Tibial artery (tissue), 4 donors: ENCODE measurements around the gene IGSF5.
A peak's percentile ranks its signal among the peaks of the same experiment; 100 is the strongest.

Experiments
- DNase-seq, 2 donors: peaks; one replicate each; pipeline ENCODE4 v3.0.0-alpha.2; 2019
- H3K27ac ChIP-seq, 2 donors: fragments of 200-600 bp; sonication (generic) in 1 of 2; 1 replicate in 1 of 2; 2 replicates in 1 of 2; pipeline ENCODE4 v1.5.1; 2018 to 2019; ENCODE audit warnings: mild to moderate bottlenecking in 1 of 2
- H3K27me3 ChIP-seq, 2 donors: fragments of 200-600 bp; sonication (generic) in 1 of 2; one replicate each; pipeline versions ENCODE4 v1.5.1 to v1.6.0; 2016 to 2019
- H3K36me3 ChIP-seq, 3 donors: fragments of 200-600 bp; sonication (generic) in 2 of 3; one replicate each; pipeline ENCODE4 v1.5.1; 2016 to 2019; ENCODE audit warnings: mild to moderate bottlenecking in 2 of 3
- H3K4me1 ChIP-seq, 4 donors: fragments of 200-600 bp; sonication (generic) in 2 of 4; 1 replicate in 3 of 4; 2 replicates in 1 of 4; pipeline ENCODE4 v1.5.1; 2016 to 2019
- H3K4me3 ChIP-seq, 2 donors: fragments of 200-600 bp; sonication (generic) in 1 of 2; 1 replicate in 1 of 2; 2 replicates in 1 of 2; pipeline ENCODE4 v1.5.1; 2018 to 2019; ENCODE audit warnings: mild to moderate bottlenecking in 2 of 2
- H3K9me3 ChIP-seq, 3 donors: fragments of 200-600 bp; sonication (generic) in 1 of 3; one replicate each; pipeline ENCODE4 v1.5.1; 2016 to 2019
- CTCF ChIP-seq, 2 experiments: fragments of 200-600 bp in 1 of 2; fragments of 450-650 bp in 1 of 2; IDR thresholded peaks; one replicate each; pipeline ENCODE4 v1.5.1; 2017 to 2019; ENCODE audit warnings: antibody characterized with exemption in 2 of 2, mild to moderate bottlenecking in 1 of 2, moderate library complexity in 1 of 2
- intact Hi-C: fragments of 100-400 bp; cut with DNase I; formaldehyde crosslinking; loops from one replicate; pipeline ENCODE4 v1.15.0; 2023; ENCODE audit warnings: low total_unique reads

The IGSF5 gene

DNA sequence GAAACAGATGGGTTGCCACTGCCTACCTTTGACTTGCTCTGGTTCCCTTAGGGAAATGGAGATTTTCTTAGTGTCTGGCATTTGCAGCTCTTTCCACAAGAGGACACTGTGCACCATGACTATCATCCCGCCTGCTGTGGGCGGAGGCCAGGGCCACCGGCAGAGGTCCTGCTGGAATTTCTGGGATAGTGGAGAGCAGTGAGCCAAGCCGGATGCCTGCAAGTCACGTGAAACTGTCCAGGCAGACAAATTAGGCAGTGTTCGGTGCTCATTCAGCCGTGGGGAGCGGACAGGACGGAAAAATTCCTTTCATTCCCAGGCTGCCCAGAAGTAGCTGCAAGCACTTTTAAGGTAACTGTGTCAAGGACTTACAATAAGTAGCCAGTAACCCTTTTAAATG lies 43.4 kb downstream of the IGSF5 start:
- H3K36me3 ChIP-seq: no peaks in the 10 kb centered on the region
- H3K9me3 ChIP-seq: no peaks in the 10 kb centered on the region
- H3K4me1 ChIP-seq: peaks cover 0 to 19% (median 0%) of the 10 kb centered on the region in 4 donors
- DNase-seq: peak; percentile 38 to 82
- intact Hi-C loops: loop anchor here (2.0 kb wide), 1 partner anchor 78 kb away; the partner anchor contains the start of gene PCP4
- no peaks in the 10 kb centered on the region for H3K27me3 ChIP-seq
- TF ChIP-seq CTCF (IDR thresholded peaks at IDR 0.05): peak; percentile 68 to 82
- peak overlapping the region in 1 of 2 donors; percentile 8 for H3K4me3 ChIP-seq
- H3K27ac ChIP-seq: peak overlapping the region in 1 of 2 donors; percentile 17

DNA sequence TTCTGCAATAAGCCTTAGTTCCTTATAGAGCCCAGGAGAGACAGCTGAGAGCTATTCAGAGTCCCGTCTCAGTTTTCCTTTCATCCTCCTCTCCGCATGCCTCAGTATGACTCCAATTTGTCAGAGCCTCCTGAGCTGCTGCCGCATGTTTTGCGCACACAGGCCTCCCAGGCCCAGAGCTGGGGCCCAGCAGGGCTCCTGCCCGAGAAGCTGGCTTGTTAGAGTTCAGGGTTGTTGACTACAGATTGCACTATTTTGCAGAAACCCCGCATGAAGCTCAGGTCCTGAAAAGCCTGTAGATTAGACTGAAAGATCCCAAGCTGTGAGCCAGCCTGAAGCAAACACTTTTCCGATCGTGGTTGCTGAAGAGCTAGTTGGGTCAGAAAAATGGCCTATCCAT lies 51.5 kb downstream of the IGSF5 start:
- TF ChIP-seq CTCF (IDR thresholded peaks at IDR 0.05): no peak
- no peaks in the 10 kb centered on the region for H3K27me3 ChIP-seq
- H3K9me3 ChIP-seq: no peaks in the 10 kb centered on the region
- H3K4me1 ChIP-seq: peaks cover 0 to 4% (median 0%) of the 10 kb centered on the region in 4 donors
- no peak for DNase-seq
- H3K4me3 ChIP-seq: no peak overlapping the region
- intact Hi-C loops: loop anchor here (10.0 kb wide), 1 partner anchor 328 kb away; no protein-coding TSS in a partner anchor
- H3K27ac ChIP-seq: no peak overlapping the region
- H3K36me3 ChIP-seq: no peaks in the 10 kb centered on the region

DNA sequence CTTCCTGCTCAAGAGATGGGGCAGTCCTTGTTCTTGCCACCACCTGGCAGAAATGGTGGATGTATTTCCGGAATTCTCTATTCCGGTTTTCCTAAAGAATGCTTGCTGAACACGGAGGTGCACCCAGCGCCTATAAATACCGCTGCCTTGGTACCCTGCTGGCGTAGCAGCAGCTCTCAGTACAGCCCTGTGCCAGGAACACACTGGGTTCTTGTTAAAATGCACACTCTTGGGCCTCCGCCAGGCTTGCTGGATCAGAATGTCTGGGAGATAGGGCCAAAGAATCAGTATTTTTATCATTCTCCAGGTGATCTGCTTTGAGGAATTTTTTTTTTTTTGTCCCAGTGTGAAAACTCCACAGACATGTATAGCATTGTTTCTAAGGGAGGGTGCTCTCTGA lies 54.2 kb downstream of the IGSF5 start:
- intact Hi-C loops: loop anchor here (10.0 kb wide), 1 partner anchor 326 kb away; no protein-coding TSS in a partner anchor
- H3K27ac ChIP-seq: no peak overlapping the region
- H3K9me3 ChIP-seq: no peaks in the 10 kb centered on the region
- no peak overlapping the region for H3K4me3 ChIP-seq
- no peak for DNase-seq
- H3K4me1 ChIP-seq: peaks cover 0 to 4% (median 0%) of the 10 kb centered on the region in 4 donors
- no peak for TF ChIP-seq CTCF (IDR thresholded peaks at IDR 0.05)
- no peaks in the 10 kb centered on the region for H3K27me3 ChIP-seq
- no peaks in the 10 kb centered on the region for H3K36me3 ChIP-seq

DNA sequence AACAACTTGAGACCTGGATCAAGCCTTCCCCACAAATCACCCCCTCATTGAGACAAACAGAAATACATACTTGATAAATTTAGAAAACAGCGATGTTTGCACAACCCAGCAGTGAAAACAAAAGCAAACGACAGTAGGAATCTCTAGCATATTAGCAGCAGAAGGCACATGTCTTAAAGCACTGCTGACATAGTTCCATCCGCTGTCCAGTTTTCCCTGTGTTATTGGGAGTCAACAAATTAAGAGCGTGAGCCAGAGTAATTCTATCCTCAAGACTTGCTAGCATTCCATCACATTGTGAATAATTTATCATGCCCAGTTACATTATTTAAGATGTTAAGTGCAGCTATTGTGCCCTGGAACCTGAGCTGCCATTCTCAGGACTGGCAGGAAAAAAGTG lies 55.3 kb downstream of the IGSF5 start:
- Histone ChIP-seq H3K36me3 (no peaks in the 10 kb centered on the region), H3K9me3 (no peaks in the 10 kb centered on the region), H3K4me1 (peaks cover 0 to 4% (median 0%) of the 10 kb centered on the region in 4 donors), H3K27ac (no peak overlapping the region), H3K27me3 (no peaks in the 10 kb centered on the region), H3K4me3 (no peak overlapping the region)
- no peak for DNase-seq
- intact Hi-C loops: no loop called here
- no peak for TF ChIP-seq CTCF (IDR thresholded peaks at IDR 0.05)

GRCh38 chr21:39802217-39802616 lies 57.2 kb downstream of the IGSF5 start:
- DNase-seq: no peak
- no peaks in the 10 kb centered on the region for H3K36me3 ChIP-seq
- no peaks in the 10 kb centered on the region for H3K27me3 ChIP-seq
- H3K27ac ChIP-seq: no peak overlapping the region
- peaks cover 0 to 4% (median 0%) of the 10 kb centered on the region in 4 donors for H3K4me1 ChIP-seq
- no peak overlapping the region for H3K4me3 ChIP-seq
- intact Hi-C loops: no loop called here
- no peaks in the 10 kb centered on the region for H3K9me3 ChIP-seq
- TF ChIP-seq CTCF (IDR thresholded peaks at IDR 0.05): no peak

GRCh38 chr21:39803393-39803792 lies 58.4 kb downstream of the IGSF5 start:
- intact Hi-C loops: no loop called here
- no peaks in the 10 kb centered on the region for H3K36me3 ChIP-seq
- H3K27ac ChIP-seq: no peak overlapping the region
- DNase-seq: no peak
- no peak for TF ChIP-seq CTCF (IDR thresholded peaks at IDR 0.05)
- H3K9me3 ChIP-seq: no peaks in the 10 kb centered on the region
- no peaks in the 10 kb centered on the region for H3K27me3 ChIP-seq
- no peak overlapping the region for H3K4me3 ChIP-seq
- H3K4me1 ChIP-seq: peaks cover 0 to 4% (median 0%) of the 10 kb centered on the region in 4 donors
